Body of pancreas (tissue), 4 donors: ENCODE results near the gene CMIP.

Experiments used
- CTCF ChIP-seq, 7 experiments: fragments of 450-650 bp in 4 of 7; fragments of 200-600 bp in 3 of 7; sonication (generic) in 3 of 7; IDR thresholded peaks; one replicate each; pipeline ENCODE4 v1.5.1; 2016 to 2019; ENCODE audit warnings: antibody characterized with exemption in 7 of 7
- POLR2A ChIP-seq, 3 donors: fragments of 450-650 bp; IDR thresholded peaks; one replicate each; pipeline ENCODE4 v1.6.1; 2016; ENCODE audit warnings: antibody characterized with exemption in 3 of 3, mild to moderate bottlenecking in 2 of 3

- TF ChIP-seq CTCF (IDR thresholded peaks at IDR 0.05) (no peak), POLR2A (IDR thresholded peaks at IDR 0.05) (no peak)
Observed at GRCh38 chr16:81616321-81617020, 171.9 kb downstream of the CMIP start.
